Left lung (tissue), 10 donors: Measurements from ENCODE around the gene TNIK. TPM values are rescaled to one million over a fixed set of nuclear protein-coding genes. Genes with fewer than 3 reads are reported as not detected.

Source experiments
- ATAC-seq: fragments of 200-7000 bp; cut with Tn5 transposase; one replicate; pipeline ENCODE4 v1.9.1; 2020; ENCODE audit warnings: moderate library complexity
- DNase-seq, 4 donors: peaks; one replicate each; pipeline ENCODE4 v3.0.0-alpha.2; 2013 to 2020
- H3K27ac ChIP-seq, 2 donors: fragments of 200-600 bp; sonication (generic) in 1 of 2; one replicate each; pipeline versions ENCODE4 v1.5.0 to v1.8.0; 2020 to 2021
- H3K27me3 ChIP-seq, 2 donors: fragments of 200-600 bp; sonication (generic) in 1 of 2; one replicate each; pipeline versions ENCODE4 v1.5.0 to v1.8.0; 2020 to 2021
- H3K36me3 ChIP-seq, 2 donors: fragments of 200-600 bp; sonication (generic) in 1 of 2; one replicate each; pipeline versions ENCODE4 v1.5.0 to v1.8.0; 2020 to 2021
- H3K4me1 ChIP-seq, 2 donors: fragments of 200-600 bp; one replicate each; pipeline ENCODE4 v1.8.0; 2021
- H3K4me3 ChIP-seq, 2 donors: fragments of 200-600 bp; sonication (generic) in 1 of 2; one replicate each; pipeline versions ENCODE4 v1.5.0 to v1.8.0; 2020 to 2021; ENCODE audit warnings: mild to moderate bottlenecking in 1 of 2
- H3K9me3 ChIP-seq, 2 donors: fragments of 200-600 bp; sonication (generic) in 1 of 2; one replicate each; pipeline versions ENCODE4 v1.5.0 to v1.8.0; 2020 to 2021
- CTCF ChIP-seq, 2 donors: fragments of 200-600 bp; sonication (generic) in 1 of 2; IDR thresholded peaks; one replicate each; pipeline versions ENCODE4 v1.5.0 to v1.8.0; 2021; ENCODE audit warnings: antibody characterized with exemption in 2 of 2
- intact Hi-C, 2 donors: fragments of 100-400 bp; cut with DNase I; formaldehyde crosslinking; loops; one replicate each; pipeline versions ENCODE4 v1.11.2 to v1.14.2; 2022
- polyA plus RNA-seq, 6 donors: library from polyadenylated mRNA; unstranded; fragments of 120-200 nt; gene quantifications; one replicate each; pipeline ENCODE4 v1.2.1, GENCODE V29; 2013; ENCODE audit not compliant: insufficient read length in 6 of 6
- total RNA-seq, 2 donors: library from RNA; stranded (reverse); fragmentation: NEBNext Ultra II Directional; extraction: Animal tissue kit (Norgen Biotek cat#: 25700); gene quantifications; one replicate each; pipeline ENCODE4 v1.2.1, GENCODE V29; 2021
- donor health status: DM: no; HTN: yes; CAD: no.
- donor health status: DM: no; HTN: no; CAD: no.

The TNIK gene
- total and polyA plus RNA-seq, 8 donors = 14.8 to 42.0 (median 17.4) TPM

DNA sequence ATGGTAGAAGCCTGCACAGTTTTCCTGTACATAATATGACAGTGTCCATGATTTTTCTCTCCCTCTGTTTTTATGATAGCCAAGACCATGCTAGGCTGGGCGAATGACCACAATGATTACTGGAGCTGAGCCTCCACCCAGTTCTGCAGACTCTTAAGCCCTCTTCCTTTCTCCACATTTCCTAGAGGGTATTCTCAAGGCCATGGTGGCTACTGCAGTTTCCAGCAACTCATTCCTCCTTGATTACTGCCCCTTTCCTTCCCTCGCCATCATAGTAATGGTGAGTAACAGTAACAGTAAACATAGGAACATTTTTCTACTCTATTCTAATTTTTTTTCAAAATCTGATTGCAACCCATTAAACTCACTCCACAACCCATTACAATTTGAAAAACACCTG lies 20.2 kb downstream of the TNIK start:
- H3K27ac ChIP-seq = no peak overlapping the region
- no peaks in the 10 kb centered on the region for H3K9me3 ChIP-seq
- no peak for ATAC-seq
- no peak for TF ChIP-seq CTCF (IDR thresholded peaks at IDR 0.05)
- H3K36me3 ChIP-seq = no peaks in the 10 kb centered on the region
- intact Hi-C loops = no loop called here
- H3K4me3 ChIP-seq = no peak overlapping the region
- no peaks in the 10 kb centered on the region for H3K4me1 ChIP-seq
- DNase-seq = no peak
- no peaks in the 10 kb centered on the region for H3K27me3 ChIP-seq

- H3K9me3 ChIP-seq = no peaks in the 10 kb centered on the region
- intact Hi-C loops = no loop called here
- TF ChIP-seq CTCF (IDR thresholded peaks at IDR 0.05) = no peak
- ATAC-seq = no peak
- no peaks in the 10 kb centered on the region for H3K36me3 ChIP-seq
- no peaks in the 10 kb centered on the region for H3K27me3 ChIP-seq
- no peak overlapping the region for H3K4me3 ChIP-seq
- no peak for DNase-seq
- no peaks in the 10 kb centered on the region for H3K4me1 ChIP-seq
- no peak overlapping the region for H3K27ac ChIP-seq
Measured at GRCh38 chr3:171437115-171437756, 23.0 kb downstream of the TNIK start.

GRCh38 chr3:171436380-171436779 lies 23.8 kb downstream of the TNIK start:
- DNase-seq (no peak), ATAC-seq (no peak)
- no peaks in the 10 kb centered on the region for H3K36me3 ChIP-seq
- H3K27ac ChIP-seq = no peak overlapping the region
- H3K9me3 ChIP-seq = no peaks in the 10 kb centered on the region
- H3K27me3 ChIP-seq = no peaks in the 10 kb centered on the region
- intact Hi-C loops = no loop called here
- H3K4me1 ChIP-seq = no peaks in the 10 kb centered on the region
- TF ChIP-seq CTCF (IDR thresholded peaks at IDR 0.05) = no peak
- H3K4me3 ChIP-seq = no peak overlapping the region

DNA sequence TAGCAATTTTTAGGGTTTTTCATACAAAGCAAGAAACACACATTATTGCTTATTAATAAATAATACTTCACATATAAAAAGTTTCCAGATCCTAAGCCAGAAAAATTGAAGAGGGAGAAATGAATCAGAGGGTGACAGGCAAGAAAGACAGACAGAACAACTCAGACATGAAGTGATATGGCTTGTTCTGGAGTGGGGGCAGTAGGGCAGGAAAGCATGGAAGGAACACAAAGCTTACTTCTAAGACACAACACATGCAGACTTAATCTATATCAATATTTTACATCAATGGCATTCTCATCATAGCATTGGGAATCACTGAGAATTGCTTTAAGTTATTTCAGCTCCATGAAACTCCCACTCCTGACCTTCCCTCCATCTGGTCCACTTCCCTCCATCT lies 24.4 kb downstream of the TNIK start:
- Histone ChIP-seq H3K27me3 (no peaks in the 10 kb centered on the region), H3K4me3 (no peak overlapping the region), H3K36me3 (no peaks in the 10 kb centered on the region), H3K27ac (no peak overlapping the region), H3K4me1 (no peaks in the 10 kb centered on the region), H3K9me3 (no peaks in the 10 kb centered on the region)
- intact Hi-C loops = no loop called here
- TF ChIP-seq CTCF (IDR thresholded peaks at IDR 0.05) = no peak
- DNase-seq = no peak
- no peak for ATAC-seq

- ATAC-seq = no peak
Measured at GRCh38 chr3:171435143-171435542, 25.1 kb downstream of the TNIK start.

More at GRCh38 chr3:171435143-171435542, 25.1 kb downstream of the TNIK start:
- intact Hi-C loops = no loop called here
- no peak overlapping the region for H3K4me3 ChIP-seq
- no peak for DNase-seq
- H3K4me1 ChIP-seq = no peaks in the 10 kb centered on the region
- H3K36me3 ChIP-seq = no peaks in the 10 kb centered on the region
- no peaks in the 10 kb centered on the region for H3K9me3 ChIP-seq
- TF ChIP-seq CTCF (IDR thresholded peaks at IDR 0.05) = no peak
- H3K27ac ChIP-seq = no peak overlapping the region
- H3K27me3 ChIP-seq = no peaks in the 10 kb centered on the region
